Measurements from ENCODE around the gene TRAPPC10.

TRAPPC10 gene

GRCh38 chr21:44047996-44048560 is 36.0 kb downstream of the TRAPPC10 start:
- DNase-seq, result no peak

- DNase-seq, result no peak
These were observed 37.1 kb downstream of the TRAPPC10 start for GRCh38 chr21:44049182-44049581.

GRCh38 chr21:44049606-44050005 is 37.5 kb downstream of the TRAPPC10 start:
- DNase-seq, result no peak

- no peak for DNase-seq
These were observed 38.2 kb downstream of the TRAPPC10 start for GRCh38 chr21:44050276-44050675.

GRCh38 chr21:44051462-44051941 is 39.4 kb downstream of the TRAPPC10 start:
- DNase-seq, result peak in 1 of 5 experiments; percentile 8

- no peak for DNase-seq
These were observed 40.1 kb downstream of the TRAPPC10 start for GRCh38 chr21:44052071-44052829.

- DNase-seq, result no peak
These were observed 40.7 kb downstream of the TRAPPC10 start for GRCh38 chr21:44052830-44053226.

GRCh38 chr21:44053567-44053966 is 41.5 kb downstream of the TRAPPC10 start:
- no peak for DNase-seq

- no peak for DNase-seq
These were observed 42.6 kb downstream of the TRAPPC10 start for GRCh38 chr21:44054710-44055109.

GRCh38 chr21:44057055-44057454 is 44.9 kb downstream of the TRAPPC10 start:
- no peak for DNase-seq

- peak in 2 of 5 experiments; percentile 21 to 68 for DNase-seq
These were observed 46.0 kb downstream of the TRAPPC10 start for GRCh38 chr21:44057960-44058651.

GRCh38 chr21:44058652-44058964 is 46.5 kb downstream of the TRAPPC10 start:
- no peak for DNase-seq

GRCh38 chr21:44058981-44059380 is 46.9 kb downstream of the TRAPPC10 start:
- no peak for DNase-seq

- DNase-seq, result no peak
These were observed 47.6 kb downstream of the TRAPPC10 start for GRCh38 chr21:44059710-44060109.

GRCh38 chr21:44062380-44062779 is 50.3 kb downstream of the TRAPPC10 start:
- no peak for DNase-seq

- no peak for DNase-seq
These were observed 51.2 kb downstream of the TRAPPC10 start for GRCh38 chr21:44063151-44063912.

GRCh38 chr21:44064852-44065403 is 52.8 kb downstream of the TRAPPC10 start:
- DNase-seq, result no peak

- DNase-seq, result peak; percentile 39 to 94 (median 72)
These were observed 53.3 kb downstream of the TRAPPC10 start for GRCh38 chr21:44065428-44065827.

- no peak for DNase-seq
These were observed 54.0 kb downstream of the TRAPPC10 start for GRCh38 chr21:44066116-44066515.

GRCh38 chr21:44067011-44067839 is 55.1 kb downstream of the TRAPPC10 start:
- no peak for DNase-seq

- no peak for DNase-seq
These were observed 58.3 kb downstream of the TRAPPC10 start for GRCh38 chr21:44070391-44070790.
